HFFc6 (cell line): ENCODE results near the gene ABHD5. TPM values are rescaled to one million over a fixed set of nuclear protein-coding genes. Genes with fewer than 3 reads are reported as not detected.
A peak's percentile ranks its signal among the peaks of the same experiment; 100 is the strongest.
"Not testable (repeated sequence)": the region's sequence is repeated elsewhere in the genome, so short reads cannot be mapped to it uniquely, and the experiment has no call there.

Experiments used
- DNase-seq: peaks from one replicate; pipeline ENCODE4 v3.0.0-alpha.2; 2018
- H3K27ac Mint-ChIP-seq: 2 replicates; pipeline ENCODE4 v1.8.0; 2020; ENCODE audit warnings: mild to moderate bottlenecking, mixed read lengths
- H3K27me3 Mint-ChIP-seq: 2 replicates; pipeline ENCODE4 v1.8.0; 2021; ENCODE audit warnings: mild to moderate bottlenecking, moderate library complexity, mixed read lengths; ENCODE audit not compliant: insufficient read depth
- H3K36me3 Mint-ChIP-seq: 2 replicates; pipeline ENCODE4 v1.8.0; 2021; ENCODE audit warnings: low read depth, mixed read lengths
- H3K4me1 Mint-ChIP-seq: 2 replicates; pipeline ENCODE4 v1.8.0; 2020; ENCODE audit warnings: low read depth, mixed read lengths
- H3K4me3 Mint-ChIP-seq: 2 replicates; pipeline ENCODE4 v1.8.0; 2020; ENCODE audit warnings: mild to moderate bottlenecking, moderate library complexity, mixed read lengths
- H3K9me3 Mint-ChIP-seq: 2 replicates; pipeline ENCODE4 v1.8.0; 2020; ENCODE audit warnings: mild to moderate bottlenecking, mixed read lengths
- CTCF ChIP-seq: fragments of 200-600 bp; sonication (generic); IDR thresholded peaks from 2 replicates; pipeline ENCODE4 v1.5.0; 2021; ENCODE audit warnings: antibody characterized with exemption, mild to moderate bottlenecking
- total RNA-seq, 6 experiments: library from RNA; stranded (reverse); fragmentation: NEBNext Ultra II Directional; extraction: Animal tissue kit (Norgen Biotek cat#: 25700); gene quantifications; 2 replicates in 1 of 6; 3 replicates in 5 of 6; pipeline ENCODE4 v1.2.3, GENCODE V29; 2021

ABHD5 gene
- total RNA-seq, 6 experiments from 2014 or later, result 16.0 to 25.8 (median 18.1) TPM

DNA sequence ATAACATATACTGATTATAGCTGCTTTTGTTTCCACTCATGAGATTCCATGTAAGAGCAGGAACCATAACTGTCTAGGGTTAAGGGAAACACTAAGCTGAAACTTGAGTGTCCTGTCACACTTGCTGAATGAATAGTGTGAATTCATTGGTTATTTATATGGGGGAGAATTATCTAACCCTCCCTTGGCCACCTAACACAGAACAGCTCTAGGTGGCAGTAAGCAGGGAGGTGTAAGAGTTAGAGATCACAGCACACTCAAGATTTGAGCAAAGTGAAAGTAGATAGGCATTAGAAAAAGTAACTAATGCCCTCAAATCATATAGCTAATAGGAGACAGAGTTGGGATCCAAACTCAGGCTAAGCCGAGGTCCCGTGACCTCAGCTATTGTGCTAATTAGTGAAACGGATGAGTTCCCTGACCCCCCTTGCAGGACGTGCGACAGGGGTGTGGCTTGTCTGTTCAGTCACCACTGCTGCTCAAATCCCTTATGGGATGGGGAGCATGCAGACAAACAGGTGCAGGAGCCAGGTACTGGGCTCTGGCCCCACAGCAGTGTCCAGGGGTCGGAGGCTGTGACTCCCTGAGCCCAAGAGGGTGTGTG lies 41.3 kb upstream of the ABHD5 start:
- Mint-ChIP-seq H3K4me1 (peaks cover 24% of the 10 kb centered on the region), H3K4me3 (peak overlapping the region; percentile 48), H3K9me3 (no peaks in the 10 kb centered on the region), H3K27me3 (peaks cover 1% of the 10 kb centered on the region; the same call in 1 of the 2 replicates), H3K36me3 (no peaks in the 10 kb centered on the region), H3K27ac (no peak overlapping the region)
- DNase-seq, result no peak
- TF ChIP-seq CTCF, result no peak

GRCh38 chr3:43650345-43650744 lies 40.4 kb upstream of the ABHD5 start:
- Mint-ChIP-seq H3K9me3 (no peaks in the 10 kb centered on the region), H3K27ac (no peak overlapping the region), H3K4me3 (no peak overlapping the region; the same call in 1 of the 2 replicates), H3K36me3 (no peaks in the 10 kb centered on the region), H3K4me1 (peaks cover 24% of the 10 kb centered on the region), H3K27me3 (peaks cover 6% of the 10 kb centered on the region; the same call in 1 of the 2 replicates)
- no peak for TF ChIP-seq CTCF
- DNase-seq, result no peak

DNA sequence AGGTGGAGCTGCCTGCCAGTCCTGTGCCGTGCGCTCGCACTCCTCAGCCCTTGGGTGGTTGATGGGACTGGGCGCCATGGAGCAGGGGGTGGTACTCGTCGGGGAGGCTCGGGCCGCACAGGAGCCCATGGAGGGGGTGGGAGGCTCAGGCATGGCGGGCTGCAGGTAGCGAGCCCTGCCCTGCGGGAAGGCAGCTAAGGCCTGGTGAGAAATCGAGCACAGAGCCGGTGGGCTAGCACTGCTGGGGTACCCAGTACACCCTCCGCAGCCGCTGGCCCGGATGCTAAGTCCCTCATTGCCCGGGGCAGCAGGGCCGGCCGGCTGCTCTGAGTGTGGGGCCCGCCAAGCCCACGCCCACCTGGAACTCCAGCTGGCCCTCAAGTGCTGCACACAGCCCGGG lies 34.3 kb upstream of the ABHD5 start:
- H3K9me3 Mint-ChIP-seq, H3K27ac Mint-ChIP-seq, H3K4me1 Mint-ChIP-seq, H3K4me3 Mint-ChIP-seq, H3K36me3 Mint-ChIP-seq, H3K27me3 Mint-ChIP-seq, DNase-seq: not testable (repeated sequence)

- H3K36me3 Mint-ChIP-seq, result peaks cover 10% of the 10 kb centered on the region; the same call in 1 of the 2 replicates
- no peak overlapping the region for H3K27ac Mint-ChIP-seq
- peaks cover 21% of the 10 kb centered on the region for H3K27me3 Mint-ChIP-seq
- H3K4me1 Mint-ChIP-seq, result no peaks in the 10 kb centered on the region
- H3K9me3 Mint-ChIP-seq, result peaks cover 9% of the 10 kb centered on the region
- TF ChIP-seq CTCF, result no peak
- H3K4me3 Mint-ChIP-seq, result no peak overlapping the region
- no peak for DNase-seq
Observed at GRCh38 chr3:43659250-43659880, 31.4 kb upstream of the ABHD5 start.

DNA sequence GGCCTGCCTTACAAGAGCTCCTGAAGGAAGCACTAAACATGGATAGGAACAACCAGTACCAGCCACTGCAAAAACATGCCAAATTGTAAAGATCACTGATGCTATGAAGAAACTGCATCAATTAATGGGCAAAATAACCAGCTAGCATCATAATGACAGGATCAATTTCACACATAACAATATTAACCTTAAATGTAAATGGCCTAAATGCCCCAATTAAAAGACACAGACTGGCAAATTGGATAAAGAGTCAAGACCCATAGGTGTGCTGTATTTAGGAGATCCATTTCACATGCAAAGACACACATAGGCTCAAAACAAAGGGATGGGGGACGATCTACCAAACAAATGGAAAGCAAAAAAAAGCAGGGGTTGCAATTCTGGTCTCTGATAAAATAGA lies 29.4 kb upstream of the ABHD5 start:
- Mint-ChIP-seq H3K36me3 (peaks cover 11% of the 10 kb centered on the region; the same call in 1 of the 2 replicates), H3K27me3 (peaks cover 16% of the 10 kb centered on the region)
- DNase-seq, H3K4me3 Mint-ChIP-seq, H3K9me3 Mint-ChIP-seq, H3K4me1 Mint-ChIP-seq, H3K27ac Mint-ChIP-seq: not testable (repeated sequence)

- H3K36me3 Mint-ChIP-seq, result peaks cover 11% of the 10 kb centered on the region; the same call in 1 of the 2 replicates
Observed at GRCh38 chr3:43665011-43665410, 25.7 kb upstream of the ABHD5 start.

More at GRCh38 chr3:43665011-43665410, 25.7 kb upstream of the ABHD5 start:
- not testable (repeated sequence) for H3K4me1 Mint-ChIP-seq, H3K4me3 Mint-ChIP-seq, DNase-seq, H3K27ac Mint-ChIP-seq, H3K9me3 Mint-ChIP-seq
- peaks cover 21% of the 10 kb centered on the region for H3K27me3 Mint-ChIP-seq
